ENCODE data around the gene RNF207.

The RNF207 gene, protein sequence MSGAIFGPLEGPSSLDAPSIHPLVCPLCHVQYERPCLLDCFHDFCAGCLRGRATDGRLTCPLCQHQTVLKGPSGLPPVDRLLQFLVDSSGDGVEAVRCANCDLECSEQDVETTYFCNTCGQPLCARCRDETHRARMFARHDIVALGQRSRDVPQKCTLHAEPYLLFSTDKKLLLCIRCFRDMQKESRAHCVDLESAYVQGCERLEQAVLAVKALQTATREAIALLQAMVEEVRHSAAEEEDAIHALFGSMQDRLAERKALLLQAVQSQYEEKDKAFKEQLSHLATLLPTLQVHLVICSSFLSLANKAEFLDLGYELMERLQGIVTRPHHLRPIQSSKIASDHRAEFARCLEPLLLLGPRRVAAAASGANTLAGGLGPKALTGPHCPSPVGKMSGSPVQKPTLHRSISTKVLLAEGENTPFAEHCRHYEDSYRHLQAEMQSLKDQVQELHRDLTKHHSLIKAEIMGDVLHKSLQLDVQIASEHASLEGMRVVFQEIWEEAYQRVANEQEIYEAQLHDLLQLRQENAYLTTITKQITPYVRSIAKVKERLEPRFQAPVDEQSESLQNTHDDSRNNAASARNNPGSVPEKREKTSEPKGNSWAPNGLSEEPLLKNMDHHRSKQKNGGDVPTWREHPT

DNA sequence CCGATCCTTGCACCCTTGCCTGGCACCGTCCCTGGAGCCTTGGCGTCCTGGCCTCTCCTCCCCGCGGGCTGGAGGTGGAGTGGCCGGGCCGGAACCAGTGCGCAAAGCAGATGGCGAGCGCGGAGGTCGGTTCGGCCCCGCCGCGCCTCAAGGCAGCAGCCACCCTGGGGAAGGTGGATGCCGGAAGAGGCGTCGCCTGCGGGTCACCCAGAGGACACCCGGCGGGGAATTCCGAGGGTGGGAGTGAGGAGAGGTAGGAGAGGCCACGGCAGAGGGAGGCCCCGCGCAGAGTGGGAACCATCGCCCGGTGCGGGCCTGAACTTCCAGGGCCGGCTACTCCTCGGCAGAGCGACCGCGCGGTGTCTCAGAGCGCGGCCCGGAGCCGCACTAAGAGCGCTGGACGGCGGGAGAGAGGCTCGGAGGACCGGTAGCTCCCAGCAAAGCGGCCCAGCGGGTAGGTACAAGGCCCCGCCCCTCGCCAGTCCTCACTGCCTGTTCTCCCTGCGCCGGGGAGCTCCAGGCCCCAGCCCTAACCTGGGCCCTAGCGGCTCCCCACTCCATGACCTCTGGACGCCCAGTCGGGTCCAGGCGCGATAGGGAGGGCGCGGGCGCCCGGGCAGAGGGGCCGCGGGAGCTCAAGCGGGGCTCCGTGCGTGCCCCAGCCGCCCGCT, at the start of gene RNF207:
RNF207 (plus strand) TSS at position 271 of the 671 bp plus-strand sequence. CDS start 417 bp downstream, outside the sequence.
- Histone ChIP-seq H3K36me3 (ENCODE audit: control insufficient read depth, insufficient read depth, low read length) (no peaks in the 10 kb centered on the region), H3K27me3 (ENCODE audit: control insufficient read depth, insufficient read depth, low read length) (peaks cover 21% of the 10 kb centered on the region), H3K4me3 (ENCODE audit: low read depth, low read length) (peak within 1 kb of the TSS; percentile 69), H3K9ac (ENCODE audit: low read depth, low read length) (no peak within 1 kb of the TSS), H3K9me3 (ENCODE audit: control insufficient read depth, insufficient read depth, low read length) (no peaks in the 10 kb centered on the region), H3K4me1 (ENCODE audit: control insufficient read depth, insufficient read depth, low read length) (peaks cover 11% of the 10 kb centered on the region)

GRCh38 chr1:6157132-6157527, 48.8 kb upstream of the RNF207 start:
- no peaks in the 10 kb centered on the region for H3K27me3 ChIP-seq (ENCODE audit: control insufficient read depth, insufficient read depth, low read length)
- no peak overlapping the region for H3K9ac ChIP-seq (ENCODE audit: low read depth, low read length)

DNA sequence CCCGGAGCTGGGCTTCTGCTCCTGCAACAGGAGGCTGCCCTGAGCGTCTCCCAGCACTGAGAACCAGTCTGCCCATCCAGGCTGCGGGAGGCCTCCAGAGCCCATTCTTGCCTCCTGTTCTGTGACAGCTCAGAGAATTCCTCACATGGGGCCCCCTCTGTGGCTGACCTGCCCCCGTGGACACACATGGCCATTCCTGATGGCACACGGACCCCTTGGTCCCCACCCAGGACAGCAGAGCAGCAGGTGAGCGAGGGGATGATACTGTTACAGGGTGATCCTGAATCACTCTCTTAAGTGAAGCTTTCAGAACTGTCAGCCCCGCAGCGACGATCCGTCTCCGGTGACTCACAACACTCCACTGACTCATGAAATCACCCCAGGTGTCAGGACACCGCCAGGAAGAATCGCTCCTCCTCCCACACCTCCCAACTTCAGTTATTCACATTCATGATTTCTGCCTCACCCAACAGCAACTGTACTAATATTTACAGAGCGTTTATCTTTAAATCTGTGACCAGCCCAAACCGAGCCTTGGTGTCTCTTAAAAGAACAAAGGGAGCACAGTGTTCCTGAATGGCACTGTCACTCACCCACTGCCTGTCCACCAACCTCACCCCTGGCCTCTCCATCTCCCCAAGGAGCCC, 48.3 kb upstream of the RNF207 start:
- H3K27me3 ChIP-seq (ENCODE audit: control insufficient read depth, insufficient read depth, low read length) = no peaks in the 10 kb centered on the region
- H3K4me1 ChIP-seq (ENCODE audit: control insufficient read depth, insufficient read depth, low read length) = peaks cover 2% of the 10 kb centered on the region
- no peaks in the 10 kb centered on the region for H3K36me3 ChIP-seq (ENCODE audit: control insufficient read depth, insufficient read depth, low read length)
- no peaks in the 10 kb centered on the region for H3K9me3 ChIP-seq (ENCODE audit: control insufficient read depth, insufficient read depth, low read length)
- no peak overlapping the region for H3K4me3 ChIP-seq (ENCODE audit: low read depth, low read length)
- H3K9ac ChIP-seq (ENCODE audit: low read depth, low read length) = no peak overlapping the region

More at GRCh38 chr1:6157132-6157527, 48.8 kb upstream of the RNF207 start:
- Histone ChIP-seq H3K4me1 (ENCODE audit: control insufficient read depth, insufficient read depth, low read length) (peaks cover 2% of the 10 kb centered on the region), H3K36me3 (ENCODE audit: control insufficient read depth, insufficient read depth, low read length) (no peaks in the 10 kb centered on the region), H3K9me3 (ENCODE audit: control insufficient read depth, insufficient read depth, low read length) (no peaks in the 10 kb centered on the region), H3K4me3 (ENCODE audit: low read depth, low read length) (no peak overlapping the region)

DNA sequence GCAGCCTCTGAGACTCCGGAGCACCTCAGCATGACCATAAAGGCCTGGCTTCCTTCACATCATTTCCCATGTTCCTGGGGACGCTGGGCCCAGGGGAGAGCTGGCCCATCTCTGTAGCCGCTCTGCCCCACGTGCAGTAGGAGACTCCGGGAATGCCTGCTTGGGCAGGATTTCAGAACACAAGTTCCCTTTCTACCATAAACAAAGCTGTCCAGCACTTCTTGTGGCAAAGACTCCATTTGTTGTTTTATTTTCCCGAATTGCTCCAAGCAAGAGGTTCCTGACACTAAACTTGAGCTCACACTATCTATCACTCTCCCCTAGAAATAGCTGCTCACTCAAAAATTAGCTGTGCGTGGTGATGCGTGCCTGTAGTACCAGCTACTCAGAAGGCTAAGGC, 47.7 kb upstream of the RNF207 start:
- H3K9me3 ChIP-seq (ENCODE audit: control insufficient read depth, insufficient read depth, low read length) = no peaks in the 10 kb centered on the region
- peaks cover 2% of the 10 kb centered on the region for H3K4me1 ChIP-seq (ENCODE audit: control insufficient read depth, insufficient read depth, low read length)
- no peak overlapping the region for H3K4me3 ChIP-seq (ENCODE audit: low read depth, low read length)
- no peak overlapping the region for H3K9ac ChIP-seq (ENCODE audit: low read depth, low read length)
- H3K27me3 ChIP-seq (ENCODE audit: control insufficient read depth, insufficient read depth, low read length) = no peaks in the 10 kb centered on the region
- no peaks in the 10 kb centered on the region for H3K36me3 ChIP-seq (ENCODE audit: control insufficient read depth, insufficient read depth, low read length)

- Histone ChIP-seq H3K36me3 (ENCODE audit: control insufficient read depth, insufficient read depth, low read length) (no peaks in the 10 kb centered on the region), H3K9ac (ENCODE audit: low read depth, low read length) (no peak overlapping the region), H3K9me3 (ENCODE audit: control insufficient read depth, insufficient read depth, low read length) (no peaks in the 10 kb centered on the region), H3K27me3 (ENCODE audit: control insufficient read depth, insufficient read depth, low read length) (no peaks in the 10 kb centered on the region), H3K4me1 (ENCODE audit: control insufficient read depth, insufficient read depth, low read length) (peaks cover 2% of the 10 kb centered on the region), H3K4me3 (ENCODE audit: low read depth, low read length) (no peak overlapping the region)
Observed at GRCh38 chr1:6162341-6162740, 43.6 kb upstream of the RNF207 start.

DNA sequence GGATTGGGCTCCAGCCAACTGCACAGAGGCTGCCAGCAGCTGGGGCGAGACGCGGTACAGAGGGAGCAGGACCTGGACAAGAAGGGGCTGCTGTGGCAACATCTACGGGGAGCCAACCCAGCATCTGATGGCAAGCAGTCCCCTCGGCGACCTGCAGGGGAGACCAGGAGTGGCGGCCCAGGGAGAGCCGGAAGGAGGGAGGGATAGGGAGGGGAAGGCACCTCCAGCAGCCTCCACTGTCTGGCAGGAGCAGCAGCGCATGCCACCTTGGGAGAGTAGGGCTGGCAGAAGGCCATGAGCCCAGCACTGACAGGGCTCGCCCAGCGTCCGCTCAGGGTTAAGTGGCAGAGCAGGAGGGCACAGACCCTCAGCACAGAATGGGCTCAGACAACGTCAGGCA, 43.1 kb upstream of the RNF207 start:
- Histone ChIP-seq H3K4me3 (ENCODE audit: low read depth, low read length) (no peak overlapping the region), H3K36me3 (ENCODE audit: control insufficient read depth, insufficient read depth, low read length) (no peaks in the 10 kb centered on the region), H3K9ac (ENCODE audit: low read depth, low read length) (no peak overlapping the region), H3K9me3 (ENCODE audit: control insufficient read depth, insufficient read depth, low read length) (no peaks in the 10 kb centered on the region), H3K4me1 (ENCODE audit: control insufficient read depth, insufficient read depth, low read length) (peaks cover 2% of the 10 kb centered on the region), H3K27me3 (ENCODE audit: control insufficient read depth, insufficient read depth, low read length) (no peaks in the 10 kb centered on the region)

DNA sequence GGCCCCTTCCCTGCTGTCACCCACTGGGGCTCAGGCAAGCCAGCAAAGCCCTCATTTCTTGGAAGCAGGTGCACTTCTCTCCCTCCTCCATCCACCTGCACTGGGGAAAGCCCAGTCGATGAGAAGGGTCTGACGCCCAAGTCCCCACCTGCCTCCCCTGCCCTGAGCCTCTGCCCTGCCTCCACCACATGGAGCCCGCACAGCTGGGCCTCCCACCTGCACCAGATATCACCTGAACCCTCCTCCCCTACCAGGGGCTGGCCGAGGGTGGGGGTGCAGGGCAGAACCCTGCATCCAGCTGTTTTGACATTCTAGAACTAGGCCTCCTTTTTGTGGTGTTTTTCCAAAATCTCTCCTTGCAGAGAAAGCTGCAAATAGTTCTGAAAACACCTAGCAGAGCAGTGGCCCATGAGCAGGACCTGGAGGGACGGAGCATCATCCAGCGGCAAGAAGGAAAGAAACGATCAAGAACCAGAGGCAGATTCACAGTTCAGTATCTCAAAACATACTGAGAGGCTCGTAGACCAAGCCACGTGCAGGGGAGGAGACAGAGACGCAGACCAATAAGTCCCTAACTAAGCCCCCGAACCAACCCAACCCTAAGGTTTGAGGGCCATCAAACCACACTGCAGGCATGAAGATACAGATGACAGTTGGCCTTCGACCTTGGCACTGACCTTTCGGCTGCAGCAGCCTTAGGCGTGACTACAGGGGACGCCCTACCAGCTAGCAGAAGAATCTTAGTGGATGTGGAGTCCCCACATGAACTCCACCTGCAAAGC, 42.5 kb upstream of the RNF207 start:
- Histone ChIP-seq H3K9ac (ENCODE audit: low read depth, low read length) (no peak overlapping the region), H3K4me3 (ENCODE audit: low read depth, low read length) (no peak overlapping the region), H3K36me3 (ENCODE audit: control insufficient read depth, insufficient read depth, low read length) (no peaks in the 10 kb centered on the region), H3K9me3 (ENCODE audit: control insufficient read depth, insufficient read depth, low read length) (no peaks in the 10 kb centered on the region), H3K4me1 (ENCODE audit: control insufficient read depth, insufficient read depth, low read length) (peaks cover 2% of the 10 kb centered on the region), H3K27me3 (ENCODE audit: control insufficient read depth, insufficient read depth, low read length) (no peaks in the 10 kb centered on the region)

DNA sequence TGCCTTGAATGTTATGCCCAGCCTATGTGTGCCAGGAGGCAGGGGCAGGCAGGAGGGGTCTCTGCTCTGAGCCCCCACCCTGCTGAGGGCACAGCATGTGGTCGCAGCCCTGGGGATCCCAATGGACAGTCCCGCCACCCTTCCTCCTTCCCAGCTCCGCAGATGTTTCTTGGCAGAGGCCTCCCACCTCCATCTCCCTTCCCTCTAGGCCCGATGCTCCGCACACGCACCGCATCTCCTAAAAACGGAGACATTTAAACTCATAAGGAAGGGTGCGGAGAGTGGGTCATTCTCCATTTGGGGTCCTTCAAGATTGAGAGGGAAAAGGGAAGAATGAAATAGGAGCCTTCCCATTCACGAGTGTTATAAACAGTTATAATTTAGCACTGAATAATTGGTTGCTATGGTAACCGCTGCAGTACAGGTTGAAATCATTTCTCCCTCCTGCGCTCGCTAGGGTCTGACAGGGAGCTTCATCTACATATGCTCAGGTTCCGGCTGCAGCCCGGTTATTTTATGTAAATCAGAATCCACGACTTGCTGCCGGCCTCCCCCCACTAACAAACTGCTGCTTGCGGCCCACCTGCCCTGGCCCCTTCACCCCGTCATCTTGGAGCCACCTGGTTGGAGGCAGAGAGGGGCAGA, 41.8 kb upstream of the RNF207 start:
- Histone ChIP-seq H3K9me3 (ENCODE audit: control insufficient read depth, insufficient read depth, low read length) (no peaks in the 10 kb centered on the region), H3K27me3 (ENCODE audit: control insufficient read depth, insufficient read depth, low read length) (no peaks in the 10 kb centered on the region), H3K4me1 (ENCODE audit: control insufficient read depth, insufficient read depth, low read length) (peaks cover 2% of the 10 kb centered on the region), H3K36me3 (ENCODE audit: control insufficient read depth, insufficient read depth, low read length) (no peaks in the 10 kb centered on the region), H3K4me3 (ENCODE audit: low read depth, low read length) (no peak overlapping the region), H3K9ac (ENCODE audit: low read depth, low read length) (no peak overlapping the region)

DNA sequence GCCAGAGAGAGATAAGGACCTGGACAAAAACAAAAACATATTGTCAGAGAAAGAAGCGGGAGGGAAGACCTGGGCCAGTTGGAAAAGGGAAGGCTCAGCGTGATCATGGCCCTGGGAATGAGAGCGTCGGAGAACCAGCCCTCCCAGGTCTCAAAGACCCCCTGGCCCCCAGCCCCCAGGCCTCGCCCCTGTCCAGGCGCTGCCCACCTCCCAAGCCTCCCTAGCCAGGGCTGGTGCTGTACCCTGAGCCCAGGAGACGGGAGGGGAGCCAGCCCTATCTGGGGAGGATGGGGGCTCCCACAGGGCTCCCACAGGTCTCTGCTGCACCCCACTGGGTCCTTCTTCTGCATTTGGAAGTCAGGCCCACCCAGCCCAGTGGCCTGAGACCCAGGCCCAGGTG, 40.9 kb upstream of the RNF207 start:
- H3K9me3 ChIP-seq (ENCODE audit: control insufficient read depth, insufficient read depth, low read length) = no peaks in the 10 kb centered on the region
- no peak overlapping the region for H3K4me3 ChIP-seq (ENCODE audit: low read depth, low read length)
- H3K36me3 ChIP-seq (ENCODE audit: control insufficient read depth, insufficient read depth, low read length) = no peaks in the 10 kb centered on the region
- H3K27me3 ChIP-seq (ENCODE audit: control insufficient read depth, insufficient read depth, low read length) = no peaks in the 10 kb centered on the region
- no peak overlapping the region for H3K9ac ChIP-seq (ENCODE audit: low read depth, low read length)
- peaks cover 2% of the 10 kb centered on the region for H3K4me1 ChIP-seq (ENCODE audit: control insufficient read depth, insufficient read depth, low read length)

GRCh38 chr1:6165441-6165985, 40.4 kb upstream of the RNF207 start:
- H3K9ac ChIP-seq (ENCODE audit: low read depth, low read length) = no peak overlapping the region
- H3K36me3 ChIP-seq (ENCODE audit: control insufficient read depth, insufficient read depth, low read length) = no peaks in the 10 kb centered on the region
- H3K4me3 ChIP-seq (ENCODE audit: low read depth, low read length) = no peak overlapping the region
- no peaks in the 10 kb centered on the region for H3K9me3 ChIP-seq (ENCODE audit: control insufficient read depth, insufficient read depth, low read length)
- peaks cover under 1% of the 10 kb centered on the region for H3K4me1 ChIP-seq (ENCODE audit: control insufficient read depth, insufficient read depth, low read length)
- no peaks in the 10 kb centered on the region for H3K27me3 ChIP-seq (ENCODE audit: control insufficient read depth, insufficient read depth, low read length)

Measured in iPS-15b (cell line).